Gastrocnemius medialis (tissue), 4 donors: Measurements from ENCODE around the gene CTAGE1. TPM values are rescaled to one million over a fixed set of nuclear protein-coding genes. Genes with fewer than 3 reads are reported as not detected.

Experiments used
- ATAC-seq, 2 donors: fragments of 150-250 bp; one replicate each; pipeline ENCODE4 v1.9.1; 2016
- DNase-seq, 2 donors: peaks; one replicate each; pipeline ENCODE4 v3.0.0-alpha.2; 2019
- H3K27ac ChIP-seq, 4 donors: fragments of 200-600 bp; sonication (generic); 1 replicate in 1 of 4; 2 replicates in 3 of 4; pipeline ENCODE4 v1.5.1; 2016 to 2018; ENCODE audit warnings: mild to moderate bottlenecking in 2 of 4, moderate library complexity in 1 of 4
- H3K27me3 ChIP-seq, 3 donors: fragments of 200-600 bp; sonication (generic) in 2 of 3; 1 replicate in 1 of 3; 2 replicates in 2 of 3; pipeline versions ENCODE4 v1.5.1 to v1.6.0; 2016 to 2019; ENCODE audit warnings: mild to moderate bottlenecking in 1 of 3, moderate library complexity in 1 of 3
- H3K36me3 ChIP-seq, 2 donors: fragments of 200-600 bp; sonication (generic) in 1 of 2; one replicate each; pipeline ENCODE4 v1.5.1; 2017 to 2018
- H3K4me1 ChIP-seq, 2 donors: fragments of 200-600 bp; sonication (generic) in 1 of 2; one replicate each; pipeline ENCODE4 v1.5.1; 2016 to 2017; ENCODE audit warnings: mild to moderate bottlenecking in 2 of 2
- H3K4me3 ChIP-seq, 4 donors: fragments of 200-600 bp; sonication (generic) in 3 of 4; 1 replicate in 1 of 4; 2 replicates in 3 of 4; pipeline ENCODE4 v1.5.1; 2016 to 2019; ENCODE audit warnings: mild to moderate bottlenecking in 2 of 4
- H3K9me3 ChIP-seq, 3 donors: fragments of 200-600 bp; sonication (generic) in 2 of 3; 1 replicate in 1 of 3; 2 replicates in 2 of 3; pipeline ENCODE4 v1.5.1; 2016 to 2019
- CTCF ChIP-seq, 5 experiments: fragments of 450-650 bp in 3 of 5; fragments of 200-600 bp in 2 of 5; sonication (generic) in 2 of 5; IDR thresholded peaks in 4 of 5; conservative IDR thresholded peaks in 1 of 5; 1 replicate in 4 of 5; 2 replicates in 1 of 5; pipeline ENCODE4 v1.5.1; 2016 to 2019; ENCODE audit warnings: antibody characterized with exemption in 5 of 5, mild to moderate bottlenecking in 3 of 5, moderate library complexity in 3 of 5
- POLR2A ChIP-seq, 2 donors: fragments of 450-650 bp; IDR thresholded peaks; one replicate each; pipeline ENCODE4 v1.6.1; 2017; ENCODE audit warnings: antibody characterized with exemption in 2 of 2, mild to moderate bottlenecking in 2 of 2, moderate library complexity in 2 of 2
- in situ Hi-C, 4 donors: fragments of 200-750 bp; cut with MboI; loops; one replicate each; pipeline versions ENCODE4 v1.15.0 to v1.8.0; 2017; ENCODE audit warnings: low sequenced_read_pairs in 4 of 4
- intact Hi-C: fragments of 100-400 bp; cut with DNase I; formaldehyde crosslinking; loops from one replicate; pipeline ENCODE4 v1.15.1; 2023; ENCODE audit warnings: low total_unique reads
- total RNA-seq, 4 donors: library from RNA; depleted of rRNA; stranded (reverse); fragments of >200 nt; gene quantifications; one replicate each; pipeline versions ENCODE4 v1.1.0 to v1.2.3, GENCODE V29; 2016

The CTAGE1 gene
- total RNA-seq, 4 donors from 2014 or later = not detected

GRCh38 chr18:22408059-22408458 is 9.7 kb downstream of the CTAGE1 start:
- H3K4me3 ChIP-seq = no peak overlapping the region
- no peaks in the 10 kb centered on the region for H3K36me3 ChIP-seq
- no peak for DNase-seq
- H3K9me3 ChIP-seq = no peaks in the 10 kb centered on the region
- TF ChIP-seq CTCF (IDR thresholded peaks at IDR 0.05 in 4 of 5, conservative IDR thresholded peaks at IDR 0.05 in 1 of 5) (no peak), POLR2A (IDR thresholded peaks at IDR 0.05) (no peak)
- no peaks in the 10 kb centered on the region for H3K4me1 ChIP-seq
- H3K27ac ChIP-seq = no peak overlapping the region
- H3K27me3 ChIP-seq = peaks cover 0 to 2% (median 0%) of the 10 kb centered on the region in 3 donors
- intact Hi-C loops (no loop called here), in situ Hi-C loops (no loop called here)
- ATAC-seq = no peak

GRCh38 chr18:22405142-22405541 is 12.6 kb downstream of the CTAGE1 start:
- no peak for ATAC-seq
- in situ Hi-C loops (no loop called here), intact Hi-C loops (no loop called here)
- Histone ChIP-seq H3K27ac (no peak overlapping the region), H3K27me3 (no peaks in the 10 kb centered on the region), H3K9me3 (no peaks in the 10 kb centered on the region), H3K4me3 (no peak overlapping the region), H3K4me1 (no peaks in the 10 kb centered on the region), H3K36me3 (no peaks in the 10 kb centered on the region)
- TF ChIP-seq POLR2A (IDR thresholded peaks at IDR 0.05) (no peak), CTCF (IDR thresholded peaks at IDR 0.05 in 4 of 5, conservative IDR thresholded peaks at IDR 0.05 in 1 of 5) (no peak)
- DNase-seq = no peak

- no peak for DNase-seq
- no peaks in the 10 kb centered on the region for H3K27me3 ChIP-seq
- no peaks in the 10 kb centered on the region for H3K4me1 ChIP-seq
- H3K4me3 ChIP-seq = no peak overlapping the region
- intact Hi-C loops = no loop called here
- no peaks in the 10 kb centered on the region for H3K9me3 ChIP-seq
- in situ Hi-C loops = no loop called here
- H3K36me3 ChIP-seq = no peaks in the 10 kb centered on the region
- no peak overlapping the region for H3K27ac ChIP-seq
- TF ChIP-seq CTCF (IDR thresholded peaks at IDR 0.05 in 4 of 5, conservative IDR thresholded peaks at IDR 0.05 in 1 of 5) = no peak
- TF ChIP-seq POLR2A (IDR thresholded peaks at IDR 0.05) = no peak
- no peak for ATAC-seq
Observed at GRCh38 chr18:22403950-22404349, 13.8 kb downstream of the CTAGE1 start.

- Histone ChIP-seq H3K9me3 (no peaks in the 10 kb centered on the region), H3K36me3 (no peaks in the 10 kb centered on the region), H3K27ac (no peak overlapping the region), H3K27me3 (no peaks in the 10 kb centered on the region), H3K4me1 (no peaks in the 10 kb centered on the region), H3K4me3 (no peak overlapping the region)
- no peak for DNase-seq
- intact Hi-C loops = no loop called here
- ATAC-seq = no peak
- TF ChIP-seq CTCF (IDR thresholded peaks at IDR 0.05 in 4 of 5, conservative IDR thresholded peaks at IDR 0.05 in 1 of 5) (no peak), POLR2A (IDR thresholded peaks at IDR 0.05) (no peak)
- in situ Hi-C loops = no loop called here
Observed at GRCh38 chr18:22399949-22400348, 17.8 kb downstream of the CTAGE1 start.

GRCh38 chr18:22398464-22398863 is 19.3 kb downstream of the CTAGE1 start:
- Histone ChIP-seq H3K36me3 (no peaks in the 10 kb centered on the region), H3K27me3 (no peaks in the 10 kb centered on the region), H3K27ac (no peak overlapping the region), H3K4me3 (no peak overlapping the region), H3K4me1 (no peaks in the 10 kb centered on the region), H3K9me3 (no peaks in the 10 kb centered on the region)
- TF ChIP-seq POLR2A (IDR thresholded peaks at IDR 0.05) = no peak
- no peak for TF ChIP-seq CTCF (IDR thresholded peaks at IDR 0.05 in 4 of 5, conservative IDR thresholded peaks at IDR 0.05 in 1 of 5)
- in situ Hi-C loops (no loop called here), intact Hi-C loops (no loop called here)
- DNase-seq = no peak
- ATAC-seq = no peak
